ENCODE results near the gene TGFA.

Gene TGFA

DNA sequence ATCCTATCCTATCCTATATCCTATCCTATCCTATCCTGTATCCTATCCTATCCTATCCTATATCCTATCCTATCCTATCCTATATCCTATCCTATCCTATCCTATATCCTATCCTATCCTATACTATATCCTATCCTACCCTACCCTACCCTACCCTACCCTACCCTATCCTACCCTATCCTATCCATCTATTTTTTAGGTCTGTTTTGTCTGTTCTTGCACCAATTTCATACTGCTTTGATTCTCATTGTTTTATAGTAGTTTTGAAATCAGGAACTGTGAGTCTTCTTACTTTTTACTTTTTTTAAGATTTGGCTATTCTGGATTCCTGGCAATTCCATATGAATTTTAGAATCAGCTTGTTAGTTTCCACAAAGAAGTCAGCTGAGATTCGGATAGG lies 118.5 kb downstream of the TGFA start:
- Histone ChIP-seq H3K79me2 (ENCODE audit: low read length) (no peaks in the 10 kb centered on the region), H3K4me1 (ENCODE audit: low read length) (no peaks in the 10 kb centered on the region), H4K20me1 (ENCODE audit: insufficient read depth, low read length) (no peaks in the 10 kb centered on the region), H3K4me3 (ENCODE audit: low read length) (no peak overlapping the region), H3K36me3 (replicated peaks; ENCODE audit: low read depth, low read length) (no peaks in the 10 kb centered on the region), H2AFZ (ENCODE audit: low read depth, low read length) (no peak overlapping the region), H3K27ac (ENCODE audit: low read length) (no peak overlapping the region), H3K4me2 (ENCODE audit: low read length) (no peak overlapping the region), H3K9me3 (ENCODE audit: insufficient read depth, low read length) (no peaks in the 10 kb centered on the region), H3K9ac (ENCODE audit: low read length) (no peak overlapping the region), H3K27me3 (ENCODE audit: low read depth, low read length) (peaks cover 24% of the 10 kb centered on the region)
- TF ChIP-seq, protein P1, sequence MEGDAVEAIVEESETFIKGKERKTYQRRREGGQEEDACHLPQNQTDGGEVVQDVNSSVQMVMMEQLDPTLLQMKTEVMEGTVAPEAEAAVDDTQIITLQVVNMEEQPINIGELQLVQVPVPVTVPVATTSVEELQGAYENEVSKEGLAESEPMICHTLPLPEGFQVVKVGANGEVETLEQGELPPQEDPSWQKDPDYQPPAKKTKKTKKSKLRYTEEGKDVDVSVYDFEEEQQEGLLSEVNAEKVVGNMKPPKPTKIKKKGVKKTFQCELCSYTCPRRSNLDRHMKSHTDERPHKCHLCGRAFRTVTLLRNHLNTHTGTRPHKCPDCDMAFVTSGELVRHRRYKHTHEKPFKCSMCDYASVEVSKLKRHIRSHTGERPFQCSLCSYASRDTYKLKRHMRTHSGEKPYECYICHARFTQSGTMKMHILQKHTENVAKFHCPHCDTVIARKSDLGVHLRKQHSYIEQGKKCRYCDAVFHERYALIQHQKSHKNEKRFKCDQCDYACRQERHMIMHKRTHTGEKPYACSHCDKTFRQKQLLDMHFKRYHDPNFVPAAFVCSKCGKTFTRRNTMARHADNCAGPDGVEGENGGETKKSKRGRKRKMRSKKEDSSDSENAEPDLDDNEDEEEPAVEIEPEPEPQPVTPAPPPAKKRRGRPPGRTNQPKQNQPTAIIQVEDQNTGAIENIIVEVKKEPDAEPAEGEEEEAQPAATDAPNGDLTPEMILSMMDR (IDR thresholded peaks at IDR 0.05; ENCODE audit: low read depth, low read length): no peak
- TF ChIP-seq EZH2phosphoT487 (IDR thresholded peaks at IDR 0.05; ENCODE audit: low read depth): no peak

DNA sequence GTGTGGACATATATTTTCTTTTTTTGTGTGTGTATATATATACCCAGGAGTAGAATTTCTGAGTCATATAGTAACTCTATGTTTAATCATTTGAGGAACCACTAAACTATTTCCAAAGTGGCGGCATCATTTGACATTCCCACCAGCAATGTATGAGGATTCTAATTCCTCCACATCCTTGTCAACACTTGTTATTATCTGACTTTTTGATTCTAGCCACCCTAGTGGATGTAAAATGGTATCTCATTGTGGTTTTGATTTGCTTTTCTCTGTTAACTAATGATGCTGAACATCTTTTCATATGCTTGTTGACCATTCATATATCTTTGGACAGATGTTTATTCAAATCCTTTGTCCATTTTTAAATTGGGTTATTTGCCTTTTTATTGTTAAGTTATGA lies 120.3 kb downstream of the TGFA start:
- H3K27ac ChIP-seq (ENCODE audit: low read length): no peak overlapping the region
- TF ChIP-seq EZH2phosphoT487 (IDR thresholded peaks at IDR 0.05; ENCODE audit: low read depth): no peak
- TF ChIP-seq, protein P1 (IDR thresholded peaks at IDR 0.05; ENCODE audit: low read depth, low read length): no peak
- H3K9me3 ChIP-seq (ENCODE audit: insufficient read depth, low read length): no peaks in the 10 kb centered on the region
- peaks cover 24% of the 10 kb centered on the region for H3K27me3 ChIP-seq (ENCODE audit: low read depth, low read length)
- no peaks in the 10 kb centered on the region for H3K4me1 ChIP-seq (ENCODE audit: low read length)
- no peaks in the 10 kb centered on the region for H3K79me2 ChIP-seq (ENCODE audit: low read length)
- H3K36me3 ChIP-seq (replicated peaks; ENCODE audit: low read depth, low read length): no peaks in the 10 kb centered on the region
- H3K4me3 ChIP-seq (ENCODE audit: low read length): no peak overlapping the region
- no peak overlapping the region for H2AFZ ChIP-seq (ENCODE audit: low read depth, low read length)
- no peak overlapping the region for H3K4me2 ChIP-seq (ENCODE audit: low read length)
- no peaks in the 10 kb centered on the region for H4K20me1 ChIP-seq (ENCODE audit: insufficient read depth, low read length)
- H3K9ac ChIP-seq (ENCODE audit: low read length): no peak overlapping the region

DNA sequence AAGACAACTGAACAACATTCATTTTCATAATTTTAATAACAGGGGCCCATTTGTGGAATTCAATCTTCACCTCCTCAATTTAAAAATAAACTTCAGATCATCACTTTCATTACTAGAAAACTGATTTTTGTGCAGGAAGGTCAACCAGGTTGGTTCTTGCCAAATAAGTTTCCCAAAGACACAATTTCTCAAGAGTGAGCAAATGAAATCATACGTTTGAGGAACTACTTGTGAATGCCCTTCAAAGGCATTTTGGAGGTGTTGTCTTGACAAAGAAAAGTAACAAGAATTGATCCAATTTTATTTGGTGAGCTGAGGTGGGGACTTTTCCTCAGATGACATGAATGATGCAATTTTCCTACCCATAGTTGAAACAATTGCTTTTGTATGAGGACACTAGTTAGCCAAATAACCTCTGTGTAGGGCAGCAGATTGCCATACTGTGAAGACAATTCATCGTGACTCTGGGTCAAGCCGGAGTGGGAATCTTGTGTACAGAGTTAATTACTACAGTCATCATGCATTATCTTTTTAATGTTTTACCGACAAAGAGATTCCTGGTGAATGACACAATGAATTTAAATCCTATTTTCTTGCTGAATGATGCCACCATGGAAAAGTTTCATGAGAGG lies 121.8 kb downstream of the TGFA start:
- Histone ChIP-seq H3K27me3 (ENCODE audit: low read depth, low read length) (peaks cover 22% of the 10 kb centered on the region), H3K36me3 (replicated peaks; ENCODE audit: low read depth, low read length) (no peaks in the 10 kb centered on the region), H2AFZ (ENCODE audit: low read depth, low read length) (no peak overlapping the region), H3K27ac (ENCODE audit: low read length) (no peak overlapping the region), H4K20me1 (ENCODE audit: insufficient read depth, low read length) (no peaks in the 10 kb centered on the region), H3K9ac (ENCODE audit: low read length) (no peak overlapping the region), H3K4me2 (ENCODE audit: low read length) (no peak overlapping the region), H3K9me3 (ENCODE audit: insufficient read depth, low read length) (no peaks in the 10 kb centered on the region), H3K4me3 (ENCODE audit: low read length) (no peak overlapping the region), H3K4me1 (ENCODE audit: low read length) (no peaks in the 10 kb centered on the region), H3K79me2 (ENCODE audit: low read length) (no peaks in the 10 kb centered on the region)
- no peak for TF ChIP-seq EZH2phosphoT487 (IDR thresholded peaks at IDR 0.05; ENCODE audit: low read depth)
- TF ChIP-seq, protein P1 (IDR thresholded peaks at IDR 0.05; ENCODE audit: low read depth, low read length): no peak

DNA sequence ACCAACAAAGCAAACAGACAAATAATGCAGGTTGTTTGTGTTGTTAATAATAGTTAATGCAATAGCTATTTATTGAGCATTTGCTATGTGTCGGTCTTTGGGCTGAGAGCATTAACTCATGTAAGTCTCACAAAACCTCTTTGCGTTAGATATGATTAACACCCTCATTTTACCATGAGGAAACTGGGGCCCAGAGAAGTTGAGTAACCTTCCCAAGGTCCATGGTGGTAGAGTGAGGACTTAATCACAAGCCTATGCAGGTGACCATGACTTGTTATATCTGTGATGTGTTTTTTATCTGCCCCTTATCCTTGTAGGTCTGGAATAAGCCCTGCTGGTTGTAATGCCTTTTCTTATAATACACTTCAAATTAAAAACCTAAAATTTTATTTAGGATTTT lies 127.3 kb downstream of the TGFA start:
- H4K20me1 ChIP-seq (ENCODE audit: insufficient read depth, low read length): no peaks in the 10 kb centered on the region
- H3K79me2 ChIP-seq (ENCODE audit: low read length): no peaks in the 10 kb centered on the region
- no peak overlapping the region for H3K9ac ChIP-seq (ENCODE audit: low read length)
- no peak overlapping the region for H3K4me3 ChIP-seq (ENCODE audit: low read length)
- H3K36me3 ChIP-seq (replicated peaks; ENCODE audit: low read depth, low read length): no peaks in the 10 kb centered on the region
- no peaks in the 10 kb centered on the region for H3K4me1 ChIP-seq (ENCODE audit: low read length)
- no peaks in the 10 kb centered on the region for H3K9me3 ChIP-seq (ENCODE audit: insufficient read depth, low read length)
- H2AFZ ChIP-seq (ENCODE audit: low read depth, low read length): no peak overlapping the region
- H3K4me2 ChIP-seq (ENCODE audit: low read length): no peak overlapping the region
- TF ChIP-seq, protein P1 (IDR thresholded peaks at IDR 0.05; ENCODE audit: low read depth, low read length): no peak
- no peak for TF ChIP-seq EZH2phosphoT487 (IDR thresholded peaks at IDR 0.05; ENCODE audit: low read depth)
- no peaks in the 10 kb centered on the region for H3K27me3 ChIP-seq (ENCODE audit: low read depth, low read length)
- no peak overlapping the region for H3K27ac ChIP-seq (ENCODE audit: low read length)

Data from OCI-LY3 (cell line).